ACC112 (cell line): ENCODE results near the gene CCNE1.

ENCODE experiments used
- H2AFZ ChIP-seq: fragments of 200-600 bp; sonication (generic); one replicate; pipeline ENCODE4 v1.6.0; 2017; ENCODE audit warnings: antibody characterized with exemption, low read length; ENCODE audit not compliant: unreplicated experiment
- H3K27ac ChIP-seq: fragments of 200-600 bp; sonication (generic); 2 replicates; pipeline ENCODE4 v1.5.1; 2014; ENCODE audit warnings: low read depth, mild to moderate bottlenecking, antibody characterized with exemption, low read length, moderate library complexity
- H3K27me3 ChIP-seq: fragments of 200-600 bp; sonication (generic); 2 replicates; pipeline ENCODE4 v1.6.1; 2014; ENCODE audit warnings: mild to moderate bottlenecking, antibody characterized with exemption, low read length, moderate library complexity, mixed read lengths; ENCODE audit not compliant: insufficient read depth
- H3K36me3 ChIP-seq: fragments of 200-600 bp; sonication (generic); 2 replicates; pipeline ENCODE4 v1.6.1; 2016; ENCODE audit warnings: mild to moderate bottlenecking, antibody characterized with exemption, low read length, moderate library complexity, mixed read lengths; ENCODE audit not compliant: insufficient read depth
- H3K4me1 ChIP-seq: fragments of 200-600 bp; sonication (generic); one replicate; pipeline ENCODE4 v1.6.1; 2016; ENCODE audit warnings: low read length, mixed read lengths; ENCODE audit not compliant: insufficient read depth, unreplicated experiment, control insufficient read depth
- H3K4me3 ChIP-seq: fragments of 200-600 bp; sonication (generic); 2 replicates; pipeline ENCODE4 v1.5.1; 2014; ENCODE audit warnings: mild to moderate bottlenecking, low read depth, low read length
- H3K79me2 ChIP-seq: fragments of 200-600 bp; sonication (generic); one replicate; pipeline ENCODE4 v1.6.0; 2016; ENCODE audit warnings: low read length; ENCODE audit not compliant: control insufficient read depth, unreplicated experiment, insufficient read depth

CCNE1 gene

DNA sequence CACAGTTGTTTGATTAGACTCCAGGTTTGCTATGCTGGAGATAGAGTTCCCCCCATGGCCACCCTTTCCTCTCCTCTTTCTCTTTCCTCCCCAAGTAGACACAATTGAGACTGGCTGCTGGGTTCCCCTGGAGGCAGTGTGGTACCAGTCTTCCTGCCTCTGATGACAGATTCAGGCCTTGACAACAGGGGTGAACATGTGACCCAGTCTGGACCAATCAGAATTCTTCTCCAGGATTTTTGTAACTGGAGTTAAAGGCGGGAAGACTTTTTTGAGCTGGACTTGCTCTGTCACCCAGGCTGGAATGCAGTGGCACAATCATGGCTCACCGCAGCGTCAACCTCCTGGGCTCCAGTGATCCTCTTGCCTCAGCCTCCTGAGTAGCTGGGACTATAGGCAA, 48.7 kb downstream of the CCNE1 start:
- H3K36me3 ChIP-seq = no peaks in the 10 kb centered on the region
- no peaks in the 10 kb centered on the region for H3K79me2 ChIP-seq
- H3K4me3 ChIP-seq = no peak overlapping the region
- no peak overlapping the region for H3K27ac ChIP-seq
- H2AFZ ChIP-seq = no peak overlapping the region
- no peaks in the 10 kb centered on the region for H3K4me1 ChIP-seq
- H3K27me3 ChIP-seq = peaks cover 22% of the 10 kb centered on the region

DNA sequence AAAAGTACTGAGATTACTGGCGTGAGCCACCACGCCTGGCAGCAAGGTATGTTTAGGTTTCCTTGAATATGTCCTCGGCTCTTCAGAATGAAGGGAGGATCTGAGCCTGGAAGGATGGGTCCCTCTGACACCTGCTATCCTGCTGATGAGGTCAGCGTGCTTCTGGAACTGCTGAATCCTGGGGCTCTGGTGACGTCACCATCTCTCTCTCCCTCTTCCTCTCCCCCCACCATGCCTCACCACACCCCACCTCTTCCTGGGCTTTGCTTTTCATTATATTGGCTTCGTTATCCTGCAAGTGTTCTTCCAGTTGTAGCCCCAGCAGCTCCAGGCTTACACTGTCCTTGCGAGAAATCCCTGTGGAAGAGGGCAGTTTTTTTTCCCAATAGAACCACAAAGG, 49.8 kb downstream of the CCNE1 start:
- peaks cover 28% of the 10 kb centered on the region for H3K27me3 ChIP-seq
- no peak overlapping the region for H3K27ac ChIP-seq
- no peaks in the 10 kb centered on the region for H3K4me1 ChIP-seq
- H3K4me3 ChIP-seq = no peak overlapping the region
- no peak overlapping the region for H2AFZ ChIP-seq
- no peaks in the 10 kb centered on the region for H3K79me2 ChIP-seq
- no peaks in the 10 kb centered on the region for H3K36me3 ChIP-seq

DNA sequence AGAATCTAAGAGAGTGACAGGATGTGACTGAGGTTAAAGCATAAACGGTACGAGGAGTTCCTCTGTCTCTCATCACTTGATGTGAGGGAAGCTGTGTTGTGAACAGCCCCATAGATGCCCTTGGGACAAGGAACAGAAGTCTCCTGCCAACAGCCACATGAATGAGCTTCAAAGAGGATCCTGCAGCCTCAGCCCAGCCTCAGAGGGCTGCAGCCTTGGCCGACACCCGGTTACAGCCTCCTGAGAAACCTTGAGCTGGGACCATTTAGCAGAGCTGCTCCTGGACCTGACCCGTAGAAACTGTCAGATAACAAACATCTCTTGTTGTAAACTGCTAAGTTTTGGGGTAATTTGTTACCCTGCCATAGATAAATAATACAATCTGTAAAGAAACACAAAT, 54.2 kb downstream of the CCNE1 start:
- H3K27ac ChIP-seq = no peak overlapping the region
- H3K4me3 ChIP-seq = no peak overlapping the region
- no peaks in the 10 kb centered on the region for H3K79me2 ChIP-seq
- H3K4me1 ChIP-seq = no peaks in the 10 kb centered on the region
- no peak overlapping the region for H2AFZ ChIP-seq
- H3K27me3 ChIP-seq = peaks cover 28% of the 10 kb centered on the region
- no peaks in the 10 kb centered on the region for H3K36me3 ChIP-seq

DNA sequence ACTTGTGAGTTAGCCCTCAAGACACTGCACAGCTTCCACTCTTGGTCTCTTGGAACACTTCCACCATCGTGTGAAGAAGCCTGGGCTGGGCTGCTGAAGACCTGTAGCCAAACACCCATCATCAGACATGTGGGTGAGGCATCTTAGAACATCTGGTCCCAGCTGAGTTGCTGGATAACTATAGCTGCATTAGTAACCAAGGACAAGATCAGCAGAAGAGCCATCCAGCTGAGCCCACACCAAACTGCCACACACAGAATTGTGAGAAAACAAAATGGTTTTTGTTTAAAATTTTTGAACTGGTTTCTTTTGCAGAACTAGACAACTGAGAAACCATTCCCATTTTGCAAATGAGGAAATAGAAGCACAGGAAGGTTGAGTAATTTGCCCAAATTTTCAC, 56.2 kb downstream of the CCNE1 start:
- Histone ChIP-seq H3K36me3 (no peaks in the 10 kb centered on the region), H3K27ac (no peak overlapping the region), H3K4me3 (no peak overlapping the region), H2AFZ (no peak overlapping the region), H3K27me3 (peaks cover 24% of the 10 kb centered on the region), H3K4me1 (no peaks in the 10 kb centered on the region), H3K79me2 (no peaks in the 10 kb centered on the region)

DNA sequence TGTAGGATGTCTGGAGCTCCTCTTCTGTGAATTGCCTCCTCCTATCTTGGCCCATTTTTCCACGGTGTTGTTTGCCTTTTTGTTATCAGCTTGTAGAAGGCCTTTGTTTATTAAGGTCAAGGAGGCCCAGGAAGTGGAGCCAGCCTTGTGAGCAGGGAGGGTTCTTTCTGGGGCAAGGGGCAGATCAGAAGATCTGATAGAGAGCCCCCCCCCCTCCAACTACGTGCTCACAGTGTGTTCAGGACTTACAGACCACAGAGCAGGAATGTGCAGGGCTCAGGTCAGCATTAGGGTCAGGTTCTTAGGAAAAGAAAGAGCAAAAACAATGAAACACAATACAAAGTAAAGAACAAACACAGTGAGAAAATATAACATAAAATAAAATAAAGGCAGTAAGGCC, 59.4 kb downstream of the CCNE1 start:
- Histone ChIP-seq H3K4me3 (no peak overlapping the region), H3K36me3 (no peaks in the 10 kb centered on the region), H2AFZ (no peak overlapping the region), H3K79me2 (no peaks in the 10 kb centered on the region), H3K27ac (no peak overlapping the region), H3K4me1 (no peaks in the 10 kb centered on the region), H3K27me3 (peaks cover 5% of the 10 kb centered on the region; the same call in 1 of the 2 replicates)

DNA sequence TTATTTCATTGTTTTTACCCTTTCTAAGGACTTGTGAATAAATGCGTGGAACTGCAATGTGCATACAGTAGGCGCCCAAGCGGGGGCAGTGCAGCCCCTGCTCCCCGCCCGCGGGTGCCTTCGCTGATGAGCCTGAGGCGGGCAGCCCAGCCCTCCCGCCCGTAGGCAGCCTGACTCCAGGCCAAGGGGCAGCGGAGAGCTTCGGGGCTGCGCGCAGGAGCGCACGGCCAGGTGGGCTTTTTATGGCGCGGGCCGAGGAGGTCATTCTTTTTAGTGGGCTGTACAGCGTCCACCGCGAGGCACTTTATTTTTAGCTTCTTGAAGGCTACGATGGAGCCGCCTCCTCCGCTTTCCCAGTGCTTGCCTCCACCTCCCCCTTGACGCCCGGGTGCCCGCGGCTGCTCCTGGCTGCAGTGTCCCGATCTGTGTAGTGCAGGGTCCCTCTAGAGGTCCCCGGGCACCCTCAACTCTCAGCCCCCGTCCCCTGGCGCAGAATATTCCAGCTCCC, 60.5 kb downstream of the CCNE1 start:
- Histone ChIP-seq H3K4me1 (no peaks in the 10 kb centered on the region), H3K79me2 (no peaks in the 10 kb centered on the region), H3K4me3 (no peak overlapping the region), H3K27ac (no peak overlapping the region), H3K27me3 (peaks cover 3% of the 10 kb centered on the region; the same call in 1 of the 2 replicates), H2AFZ (no peak overlapping the region), H3K36me3 (no peaks in the 10 kb centered on the region)

DNA sequence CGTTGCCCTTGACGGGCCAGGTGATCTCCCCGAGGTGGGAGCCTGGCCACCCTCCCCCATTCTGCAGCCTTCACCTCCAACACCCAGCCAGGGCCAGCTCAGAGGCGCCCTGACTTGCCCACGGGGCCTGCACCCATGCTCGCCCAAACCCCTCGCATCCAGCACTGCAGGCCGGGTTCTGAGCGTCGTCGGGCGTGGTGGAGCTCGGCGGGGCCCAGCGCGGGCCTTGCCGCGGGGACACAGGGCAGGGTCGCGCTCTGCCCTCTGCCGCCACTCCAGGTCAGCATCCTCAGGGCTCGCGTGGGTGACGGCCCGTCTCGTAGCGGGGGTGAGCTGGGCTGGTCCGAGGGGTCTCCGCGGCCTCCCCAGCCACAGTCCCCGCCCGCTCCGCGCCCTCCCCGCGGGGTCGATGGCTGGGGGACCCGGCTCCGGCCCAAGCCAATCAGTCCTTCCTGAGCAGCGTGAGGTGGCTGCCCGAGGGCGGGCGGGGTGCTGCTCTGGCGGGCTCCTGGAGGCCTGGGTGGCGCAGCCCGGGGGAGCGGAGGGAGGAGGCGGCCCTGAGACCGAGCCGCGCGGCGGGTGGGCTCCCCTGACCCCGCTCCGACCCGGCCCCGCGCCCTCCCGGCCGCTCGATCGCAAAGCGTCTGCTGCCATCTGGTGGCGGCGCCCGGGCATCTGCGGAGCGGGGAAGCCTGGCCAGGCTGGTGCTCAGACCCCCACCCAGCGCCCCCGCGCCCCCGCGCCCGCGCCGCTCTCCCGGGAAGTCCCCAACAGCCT, 61.4 kb downstream of the CCNE1 start:
- peak overlapping the region; percentile 50 for H2AFZ ChIP-seq
- no peak overlapping the region for H3K27ac ChIP-seq

More for the DNA sequence above, 61.4 kb downstream of the CCNE1 start:
- Histone ChIP-seq H3K36me3 (no peaks in the 10 kb centered on the region), H3K79me2 (no peaks in the 10 kb centered on the region), H3K4me1 (no peaks in the 10 kb centered on the region), H3K27me3 (peaks cover 3% of the 10 kb centered on the region; the same call in 1 of the 2 replicates), H3K4me3 (peak overlapping the region; percentile 70)
